Thyroid gland (tissue), 4 donors: ENCODE results near the gene KLF13. TPM values are rescaled to one million over a fixed set of nuclear protein-coding genes. Genes with fewer than 3 reads are reported as not detected.

Source experiments
- DNase-seq, 2 donors: peaks; one replicate each; pipeline ENCODE4 v3.0.0-alpha.2; 2019
- H3K27ac ChIP-seq, 3 donors: fragments of 200-600 bp; sonication (generic); 1 replicate in 2 of 3; 2 replicates in 1 of 3; pipeline ENCODE4 v1.5.1; 2016 to 2019; ENCODE audit warnings: mild to moderate bottlenecking in 1 of 3, moderate library complexity in 1 of 3
- H3K27me3 ChIP-seq: fragments of 200-600 bp; sonication (generic); one replicate; pipeline ENCODE4 v1.5.1; 2019
- H3K36me3 ChIP-seq, 2 donors: fragments of 200-600 bp; sonication (generic); one replicate each; pipeline ENCODE4 v1.5.1; 2016 to 2019
- H3K4me1 ChIP-seq, 2 donors: fragments of 200-600 bp; sonication (generic); one replicate each; pipeline ENCODE4 v1.5.1; 2017 to 2019
- H3K4me3 ChIP-seq, 3 donors: fragments of 200-600 bp; sonication (generic); replicated peaks in 1 of 3; 1 replicate in 2 of 3; 2 replicates in 1 of 3; pipeline ENCODE4 v1.5.1; 2016; ENCODE audit warnings: mild to moderate bottlenecking in 1 of 3
- H3K9me3 ChIP-seq: fragments of 200-600 bp; sonication (generic); one replicate; pipeline ENCODE4 v1.5.1; 2017
- POLR2A ChIP-seq, 2 donors: fragments of 450-650 bp; IDR thresholded peaks; one replicate each; pipeline ENCODE4 v1.6.1; 2017; ENCODE audit warnings: antibody characterized with exemption in 2 of 2, mild to moderate bottlenecking in 2 of 2, moderate library complexity in 1 of 2
- WGBS, 2 donors: methylation state at CpG; one replicate each; pipeline ENCODE4 v1.1.5; 2017; 5-methylcytosine and 5-hydroxymethylcytosine counted together
- intact Hi-C: fragments of 100-400 bp; cut with DNase I; formaldehyde crosslinking; loops from one replicate; pipeline ENCODE4 v1.15.1; 2023
- total RNA-seq, 4 donors: library from RNA; depleted of rRNA; stranded (reverse); fragments of >200 nt; gene quantifications; one replicate each; pipeline ENCODE4 v1.2.3, GENCODE V29; 2016
- TF ChIP-seq, protein P1 (sequence below), 6 experiments: fragments of 200-600 bp in 3 of 6; fragments of 450-650 bp in 3 of 6; sonication (generic) in 3 of 6; IDR thresholded peaks; one replicate each; pipeline ENCODE4 v1.5.1; 2016 to 2019; ENCODE audit warnings: antibody characterized with exemption in 6 of 6, mild to moderate bottlenecking in 2 of 6, inconsistent platforms in 1 of 6, moderate library complexity in 1 of 6

The KLF13 gene
- total RNA-seq, 4 donors from 2014 or later, result 84.0 to 117 (median 97.6) TPM

- intact Hi-C loops, result no loop called here
- DNase-seq, result no peak
- TF ChIP-seq, protein P1, sequence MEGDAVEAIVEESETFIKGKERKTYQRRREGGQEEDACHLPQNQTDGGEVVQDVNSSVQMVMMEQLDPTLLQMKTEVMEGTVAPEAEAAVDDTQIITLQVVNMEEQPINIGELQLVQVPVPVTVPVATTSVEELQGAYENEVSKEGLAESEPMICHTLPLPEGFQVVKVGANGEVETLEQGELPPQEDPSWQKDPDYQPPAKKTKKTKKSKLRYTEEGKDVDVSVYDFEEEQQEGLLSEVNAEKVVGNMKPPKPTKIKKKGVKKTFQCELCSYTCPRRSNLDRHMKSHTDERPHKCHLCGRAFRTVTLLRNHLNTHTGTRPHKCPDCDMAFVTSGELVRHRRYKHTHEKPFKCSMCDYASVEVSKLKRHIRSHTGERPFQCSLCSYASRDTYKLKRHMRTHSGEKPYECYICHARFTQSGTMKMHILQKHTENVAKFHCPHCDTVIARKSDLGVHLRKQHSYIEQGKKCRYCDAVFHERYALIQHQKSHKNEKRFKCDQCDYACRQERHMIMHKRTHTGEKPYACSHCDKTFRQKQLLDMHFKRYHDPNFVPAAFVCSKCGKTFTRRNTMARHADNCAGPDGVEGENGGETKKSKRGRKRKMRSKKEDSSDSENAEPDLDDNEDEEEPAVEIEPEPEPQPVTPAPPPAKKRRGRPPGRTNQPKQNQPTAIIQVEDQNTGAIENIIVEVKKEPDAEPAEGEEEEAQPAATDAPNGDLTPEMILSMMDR (IDR thresholded peaks at IDR 0.05), result no peak
- TF ChIP-seq POLR2A (IDR thresholded peaks at IDR 0.05), result no peak
- H3K4me3 ChIP-seq, result no peak overlapping the region
- H3K36me3 ChIP-seq, result no peaks in the 10 kb centered on the region
- no peaks in the 10 kb centered on the region for H3K9me3 ChIP-seq
- no peak overlapping the region for H3K27ac ChIP-seq
- WGBS, 2 donors, result 61 to 64% methylated on average over 1 of the region's 1 CpG
- H3K27me3 ChIP-seq, result no peaks in the 10 kb centered on the region
- H3K4me1 ChIP-seq, result no peaks in the 10 kb centered on the region
Measured at GRCh38 chr15:31285772-31286261, 40.8 kb upstream of the KLF13 start.

DNA sequence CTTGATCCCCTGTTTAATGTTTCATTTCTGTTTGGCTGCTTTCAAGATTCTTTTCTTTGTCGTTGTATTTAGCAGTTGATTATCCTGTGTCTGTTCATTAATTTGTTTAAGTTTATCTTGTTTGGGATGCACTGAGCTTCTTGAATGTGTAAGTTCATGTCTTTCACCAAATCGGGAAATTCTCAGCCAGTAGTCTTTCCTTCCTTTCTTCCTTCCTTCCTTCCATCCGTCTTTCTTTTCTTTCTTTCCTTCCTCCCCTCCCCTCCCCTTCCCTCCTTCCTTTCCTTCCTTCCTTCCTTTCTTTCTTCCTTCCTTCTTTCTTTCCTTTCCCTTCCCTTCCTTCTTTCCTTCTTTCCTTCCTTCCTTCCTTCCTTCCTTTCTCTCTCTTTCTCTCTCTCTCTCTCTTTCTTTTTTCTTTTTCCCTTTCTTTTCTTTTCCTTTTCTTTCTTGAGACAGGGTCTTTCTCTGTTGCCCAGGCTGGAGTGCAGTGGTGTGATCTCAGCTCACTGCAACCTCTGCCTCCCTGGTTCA is 35.5 kb upstream of the KLF13 start:
- H3K4me1 ChIP-seq, result peaks cover 0 to under 1% of the 10 kb centered on the region in 2 donors
- no peak overlapping the region for H3K4me3 ChIP-seq
- H3K36me3 ChIP-seq, result no peaks in the 10 kb centered on the region
- 85 to 87% methylated on average over 3 of the region's 3 CpGs for WGBS, 2 donors
- H3K27me3 ChIP-seq, result no peaks in the 10 kb centered on the region
- H3K9me3 ChIP-seq, result no peaks in the 10 kb centered on the region
- no peak for TF ChIP-seq POLR2A (IDR thresholded peaks at IDR 0.05)
- TF ChIP-seq, protein P1 (IDR thresholded peaks at IDR 0.05), result no peak
- DNase-seq, result no peak
- H3K27ac ChIP-seq, result no peak overlapping the region
- intact Hi-C loops, result no loop called here

DNA sequence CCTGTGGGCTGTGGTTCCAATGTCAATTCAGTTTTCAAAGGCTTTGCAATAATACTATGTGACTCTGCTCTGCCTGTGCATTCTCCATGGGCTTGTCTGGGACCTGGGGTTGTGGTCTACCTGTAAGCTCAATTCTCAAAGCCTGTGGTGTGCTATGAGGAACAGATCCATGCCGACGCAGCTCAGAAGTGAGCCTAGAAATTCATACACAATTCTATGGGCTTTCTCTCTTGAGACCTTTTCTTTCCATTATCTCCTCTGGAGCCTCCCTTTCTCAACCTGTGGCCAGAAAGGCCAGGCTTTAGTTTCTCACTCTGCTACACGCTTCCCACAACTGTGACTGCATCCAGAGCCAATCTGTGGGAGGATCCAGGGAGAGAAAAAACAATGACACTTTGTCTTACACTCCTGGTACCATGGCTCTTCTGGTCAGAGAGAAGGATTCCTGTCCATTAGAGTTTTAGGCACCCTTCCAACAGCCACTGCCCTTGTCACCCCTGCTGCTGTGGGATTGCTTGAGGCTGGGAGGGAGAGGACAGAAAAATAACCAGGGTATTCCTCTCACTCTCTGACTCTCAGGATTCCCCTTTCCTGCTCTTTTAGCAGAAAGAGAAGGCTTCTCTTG is 34.1 kb upstream of the KLF13 start:
- no peaks in the 10 kb centered on the region for H3K9me3 ChIP-seq
- intact Hi-C loops, result no loop called here
- no peak overlapping the region for H3K27ac ChIP-seq
- WGBS, 2 donors, result 68 to 78% methylated on average over 3 of the region's 3 CpGs
- no peaks in the 10 kb centered on the region for H3K27me3 ChIP-seq
- DNase-seq, result no peak
- H3K4me1 ChIP-seq, result peaks cover 8 to 14% of the 10 kb centered on the region in 2 donors
- TF ChIP-seq POLR2A (IDR thresholded peaks at IDR 0.05), result no peak
- TF ChIP-seq, protein P1 (IDR thresholded peaks at IDR 0.05), result no peak
- H3K4me3 ChIP-seq, result no peak overlapping the region
- H3K36me3 ChIP-seq, result no peaks in the 10 kb centered on the region

- WGBS, 2 donors, result 90 to 94% methylated on average over 3 of the region's 3 CpGs
- intact Hi-C loops, result no loop called here
- H3K4me1 ChIP-seq, result peaks cover 8 to 15% of the 10 kb centered on the region in 2 donors
- no peaks in the 10 kb centered on the region for H3K9me3 ChIP-seq
- H3K27ac ChIP-seq, result no peak overlapping the region
- DNase-seq, result no peak
- no peak for TF ChIP-seq POLR2A (IDR thresholded peaks at IDR 0.05)
- TF ChIP-seq, protein P1 (IDR thresholded peaks at IDR 0.05), result no peak
- H3K4me3 ChIP-seq, result no peak overlapping the region
- no peaks in the 10 kb centered on the region for H3K27me3 ChIP-seq
- H3K36me3 ChIP-seq, result no peaks in the 10 kb centered on the region
Measured at GRCh38 chr15:31293655-31294054, 33.0 kb upstream of the KLF13 start.

- Histone ChIP-seq H3K9me3 (no peaks in the 10 kb centered on the region), H3K4me1 (peaks cover 8 to 15% of the 10 kb centered on the region in 2 donors), H3K27me3 (no peaks in the 10 kb centered on the region), H3K27ac (no peak overlapping the region), H3K36me3 (no peaks in the 10 kb centered on the region), H3K4me3 (no peak overlapping the region)
- intact Hi-C loops, result no loop called here
- WGBS, 2 donors, result 89 to 100% methylated on average over 2 of the region's 2 CpGs
- TF ChIP-seq POLR2A (IDR thresholded peaks at IDR 0.05), result no peak
- TF ChIP-seq, protein P1 (IDR thresholded peaks at IDR 0.05), result no peak
- no peak for DNase-seq
Measured at GRCh38 chr15:31294067-31294466, 32.6 kb upstream of the KLF13 start.
